GM19452 (cell line): Measurements from ENCODE around the gene STK32C.
"Not testable (repeated sequence)": the region's sequence is repeated elsewhere in the genome, so short reads cannot be mapped to it uniquely, and the experiment has no call there.

Source experiments
- ATAC-seq: cut with Tn5 transposase; IDR thresholded peaks from one replicate; pipeline ENCODE4 v1.9.1; 2021; ENCODE audit not compliant: unreplicated experiment

The STK32C gene

GRCh38 chr10:132307823-132308586 is at the start of gene STK32C:
Gene STK32C (minus strand): TSS chr10:132307950. CDS start chr10:132307833, 117 bp downstream.
- peak; percentile 69 for ATAC-seq

GRCh38 chr10:132356621-132357195 is 49.0 kb upstream of the STK32C start:
- ATAC-seq, result no peak

GRCh38 chr10:132355754-132356153 is 48.0 kb upstream of the STK32C start:
- no peak for ATAC-seq

GRCh38 chr10:132355297-132355696 is 47.5 kb upstream of the STK32C start:
- ATAC-seq, result no peak

GRCh38 chr10:132354356-132355094 is 46.8 kb upstream of the STK32C start:
- ATAC-seq, result no peak

GRCh38 chr10:132353456-132354355 is 46.0 kb upstream of the STK32C start:
- ATAC-seq, result no peak

- ATAC-seq, result not testable (repeated sequence)
Measured at GRCh38 chr10:132352462-132353308, 44.9 kb upstream of the STK32C start.

GRCh38 chr10:132351611-132352010 is 43.9 kb upstream of the STK32C start:
- no peak for ATAC-seq

GRCh38 chr10:132350946-132351345 is 43.2 kb upstream of the STK32C start:
- no peak for ATAC-seq

GRCh38 chr10:132350391-132350790 is 42.6 kb upstream of the STK32C start:
- ATAC-seq, result no peak

GRCh38 chr10:132349766-132350165 is 42.0 kb upstream of the STK32C start:
- no peak for ATAC-seq

- no peak for ATAC-seq
Measured at GRCh38 chr10:132347931-132348267, 40.1 kb upstream of the STK32C start.

GRCh38 chr10:132347211-132347930 is 39.6 kb upstream of the STK32C start:
- ATAC-seq, result no peak

GRCh38 chr10:132346806-132347205 is 39.1 kb upstream of the STK32C start:
- no peak for ATAC-seq

- ATAC-seq, result no peak
Measured at GRCh38 chr10:132345345-132345744, 37.6 kb upstream of the STK32C start.

GRCh38 chr10:132344386-132344785 is 36.6 kb upstream of the STK32C start:
- no peak for ATAC-seq

GRCh38 chr10:132342553-132342952 is 34.8 kb upstream of the STK32C start:
- no peak for ATAC-seq

GRCh38 chr10:132341781-132342180 is 34.0 kb upstream of the STK32C start:
- ATAC-seq, result no peak

- no peak for ATAC-seq
Measured at GRCh38 chr10:132341017-132341416, 33.3 kb upstream of the STK32C start.
